IPS DF 4.7 (cell line): ENCODE data around the gene SAMD4A.

Experiments used
- DNase-seq: peaks from one replicate; pipeline ENCODE4 v3.0.0-alpha.2; 2013; ENCODE audit warnings: low spot score; ENCODE audit errors: extremely low read depth

Gene SAMD4A

DNA sequence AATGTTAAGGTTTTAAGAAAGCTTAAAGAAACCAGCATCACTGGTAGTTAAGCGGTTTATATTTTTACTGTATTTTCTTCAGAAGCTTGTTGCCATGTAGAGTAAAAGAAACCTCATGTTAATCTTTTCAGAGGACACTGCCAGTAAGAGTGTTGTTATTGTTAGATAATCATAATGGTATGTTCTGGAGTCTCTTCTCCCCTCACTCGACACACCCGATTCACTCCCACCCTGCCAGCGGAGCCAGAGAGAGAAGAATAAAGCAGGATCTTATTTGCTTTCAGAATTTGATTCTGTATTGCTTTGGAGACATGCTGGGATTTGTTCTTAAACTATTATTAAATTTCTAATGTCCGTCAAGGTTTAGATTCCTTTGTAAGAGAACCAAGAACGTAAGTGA, 113.7 kb downstream of the SAMD4A start:
- no peak for DNase-seq

- no peak for DNase-seq
These were observed 114.9 kb downstream of the SAMD4A start for GRCh38 chr14:54681811-54682261.

- DNase-seq, result no peak
These were observed 115.7 kb downstream of the SAMD4A start for GRCh38 chr14:54682578-54682977.

DNA sequence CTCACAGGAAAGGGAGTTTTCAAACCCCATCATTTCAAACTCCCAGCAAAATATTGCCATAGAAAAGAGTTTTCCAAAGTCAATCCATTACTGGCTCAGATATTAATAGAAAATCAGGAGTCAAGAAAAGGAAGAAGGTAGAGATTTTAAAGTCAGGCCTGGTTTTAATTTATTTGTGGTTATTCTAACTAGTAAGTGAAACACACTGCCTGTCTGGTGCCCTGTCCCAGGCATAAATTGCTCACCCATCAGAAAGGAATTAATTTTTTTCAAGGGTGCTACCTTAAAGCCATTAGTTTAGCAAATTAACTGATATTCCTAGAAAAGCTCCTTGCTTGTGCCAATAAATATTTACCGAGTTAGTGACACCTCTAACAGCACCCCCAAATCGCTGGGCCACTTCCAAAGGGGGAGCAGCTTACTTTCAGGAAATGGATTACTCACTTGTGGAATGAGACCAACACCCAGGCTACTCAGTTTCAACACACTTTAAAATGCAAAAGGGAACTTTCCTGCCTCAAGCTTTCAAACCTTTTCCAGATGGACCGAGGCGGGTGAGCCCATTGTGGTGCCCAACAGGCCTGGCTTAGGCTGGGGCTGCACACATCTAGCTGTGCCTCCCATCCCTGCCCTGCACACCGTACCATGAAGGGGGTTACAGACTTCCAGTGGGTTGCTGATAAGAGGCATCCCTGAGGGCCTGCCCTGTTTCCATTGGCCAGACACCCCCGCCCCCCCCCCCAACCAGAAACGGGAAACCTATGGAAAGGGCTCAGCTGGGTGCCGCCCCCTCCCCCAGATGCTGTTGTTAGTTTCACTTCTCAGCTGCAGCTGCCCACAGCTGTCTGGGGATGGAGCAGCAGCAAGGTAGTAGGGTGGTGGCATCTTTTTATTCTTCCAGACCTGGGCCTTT, 117.2 kb downstream of the SAMD4A start:
- DNase-seq, result no peak

DNA sequence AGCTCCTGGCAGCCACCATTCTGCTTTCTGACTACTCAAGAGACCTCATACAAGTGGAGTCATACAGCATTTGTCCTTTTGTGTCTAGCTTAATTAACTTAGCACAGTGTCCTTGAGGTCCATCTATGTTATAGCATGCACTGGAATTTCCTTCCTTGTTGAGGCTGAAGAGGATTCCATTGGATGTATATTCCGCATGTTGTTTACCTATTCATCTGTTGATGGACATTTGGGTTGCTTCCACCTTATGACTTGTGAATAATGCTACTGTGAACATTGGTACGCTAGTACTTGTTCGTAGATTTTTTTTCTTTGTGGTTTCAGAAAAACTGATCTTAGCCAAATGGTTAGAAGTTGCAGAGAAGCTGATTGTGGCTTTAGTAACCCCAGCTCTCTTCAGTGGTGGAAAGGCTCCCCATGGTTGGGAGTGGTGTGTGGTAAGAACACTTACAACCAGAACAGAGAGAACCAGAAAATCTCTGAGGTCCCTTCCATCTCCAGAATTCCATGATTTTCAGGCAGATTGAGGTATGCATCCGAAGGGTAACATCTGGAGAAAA, 118.4 kb downstream of the SAMD4A start:
- DNase-seq, result no peak

GRCh38 chr14:54686219-54686870, 119.4 kb downstream of the SAMD4A start:
- DNase-seq, result no peak

GRCh38 chr14:54686871-54687749, 120.2 kb downstream of the SAMD4A start:
- DNase-seq, result no peak

- no peak for DNase-seq
These were observed 120.8 kb downstream of the SAMD4A start for GRCh38 chr14:54687750-54688119.

GRCh38 chr14:54688229-54688628, 121.3 kb downstream of the SAMD4A start:
- DNase-seq, result no peak

GRCh38 chr14:54689928-54690327, 123.0 kb downstream of the SAMD4A start:
- DNase-seq, result no peak

- DNase-seq, result no peak
These were observed 124.0 kb downstream of the SAMD4A start for GRCh38 chr14:54690887-54691286.

DNA sequence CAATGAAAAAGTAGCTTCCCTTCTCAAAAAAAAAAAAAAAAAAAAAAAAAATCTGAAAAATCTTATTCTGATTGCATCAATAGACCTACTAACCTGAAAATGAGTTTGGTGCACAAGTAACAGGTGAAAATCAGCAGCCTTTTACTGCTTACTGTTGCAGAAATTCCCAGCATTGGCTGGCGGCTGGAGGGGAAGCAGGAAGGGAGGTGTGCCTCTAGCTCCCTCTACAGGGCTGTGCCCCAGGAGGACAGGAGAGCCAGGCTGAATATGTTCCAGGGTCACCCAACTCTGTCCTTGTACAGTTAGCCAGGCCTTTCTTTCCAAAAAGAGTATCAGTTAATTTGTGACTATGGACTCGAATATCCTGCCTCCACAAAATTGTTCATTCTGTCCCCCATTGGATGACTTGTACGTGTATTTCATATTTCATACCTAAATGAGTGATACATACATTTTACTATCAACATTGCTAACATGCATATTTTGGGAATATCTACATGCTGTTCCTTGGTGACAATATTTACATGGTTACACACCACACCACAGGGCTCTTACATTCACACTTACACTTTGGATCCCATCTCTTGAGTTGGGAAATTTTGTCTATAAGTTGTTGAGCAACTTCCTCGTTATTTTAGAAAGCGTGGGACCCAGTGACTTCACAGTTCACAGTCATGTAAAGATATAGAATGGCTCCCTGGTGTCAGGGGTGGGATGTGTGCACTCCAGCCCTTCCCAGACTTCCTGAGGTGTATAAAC, 124.8 kb downstream of the SAMD4A start:
- peak; percentile 71 for DNase-seq

DNA sequence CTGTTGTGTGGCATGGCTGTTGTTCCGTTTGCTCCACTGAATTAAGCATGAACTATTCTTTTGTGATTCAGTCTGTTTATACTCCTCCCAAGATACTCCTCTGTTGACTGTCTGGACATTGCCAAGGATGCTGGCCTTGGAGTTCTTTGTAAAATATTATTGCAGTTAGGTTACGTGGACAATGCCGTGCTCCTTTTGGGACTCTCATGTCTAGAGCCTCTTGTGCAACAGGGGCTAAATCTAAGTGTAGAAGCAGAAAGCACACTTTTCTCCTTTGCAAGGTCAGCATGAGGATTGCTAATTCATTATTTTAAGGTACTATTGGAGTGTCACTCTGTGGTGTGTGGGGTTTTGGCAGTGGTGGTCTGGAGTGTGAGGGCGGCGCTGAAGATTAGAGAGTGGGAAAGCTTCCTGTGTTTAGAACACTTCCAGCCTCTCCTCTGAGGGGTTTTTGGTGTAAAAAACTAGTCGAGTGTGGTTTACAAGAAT, 125.4 kb downstream of the SAMD4A start:
- DNase-seq, result no peak

DNA sequence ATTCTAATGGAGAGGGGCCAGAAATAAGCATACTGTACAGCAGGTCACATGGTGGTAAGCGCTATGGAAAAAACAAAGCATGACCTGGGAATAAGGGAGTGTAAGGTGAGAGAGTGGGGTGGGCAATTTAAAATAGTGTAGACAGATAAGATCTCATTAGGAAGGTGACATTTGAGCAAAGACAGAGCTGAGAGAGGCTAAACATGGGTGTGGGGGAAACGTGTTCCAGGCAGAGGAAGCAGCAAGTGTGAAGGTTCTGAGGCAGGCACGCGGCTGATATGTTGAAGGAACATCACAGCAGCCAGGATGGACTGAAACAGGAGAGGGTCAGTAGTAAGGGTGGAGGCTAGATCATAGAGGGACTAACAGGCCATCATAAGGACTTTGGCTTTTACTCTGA, 126.8 kb downstream of the SAMD4A start:
- DNase-seq, result no peak

GRCh38 chr14:54695196-54695595, 128.3 kb downstream of the SAMD4A start:
- DNase-seq, result no peak

DNA sequence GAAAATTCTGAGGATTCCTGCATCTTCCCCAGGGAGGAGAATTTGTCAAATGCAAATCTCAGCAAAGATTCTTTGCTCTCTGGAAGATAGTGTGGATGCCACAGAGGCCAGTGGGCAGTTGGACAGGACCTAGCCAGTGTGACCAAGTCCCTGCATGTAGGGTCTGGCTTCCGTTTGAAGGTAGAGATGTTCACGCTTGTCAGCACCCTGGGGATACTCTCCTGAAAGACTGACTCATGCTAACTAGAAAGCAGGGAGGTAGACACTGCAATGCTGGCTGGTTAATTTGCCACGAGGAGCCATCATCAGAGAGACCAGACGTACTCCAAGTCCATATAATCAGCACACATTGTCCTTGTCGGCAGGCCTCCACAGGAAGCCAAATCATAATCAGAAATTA, 130.1 kb downstream of the SAMD4A start:
- DNase-seq, result no peak

- no peak for DNase-seq
These were observed 130.9 kb downstream of the SAMD4A start for GRCh38 chr14:54697803-54698202.

- no peak for DNase-seq
These were observed 131.6 kb downstream of the SAMD4A start for GRCh38 chr14:54698501-54698900.

DNA sequence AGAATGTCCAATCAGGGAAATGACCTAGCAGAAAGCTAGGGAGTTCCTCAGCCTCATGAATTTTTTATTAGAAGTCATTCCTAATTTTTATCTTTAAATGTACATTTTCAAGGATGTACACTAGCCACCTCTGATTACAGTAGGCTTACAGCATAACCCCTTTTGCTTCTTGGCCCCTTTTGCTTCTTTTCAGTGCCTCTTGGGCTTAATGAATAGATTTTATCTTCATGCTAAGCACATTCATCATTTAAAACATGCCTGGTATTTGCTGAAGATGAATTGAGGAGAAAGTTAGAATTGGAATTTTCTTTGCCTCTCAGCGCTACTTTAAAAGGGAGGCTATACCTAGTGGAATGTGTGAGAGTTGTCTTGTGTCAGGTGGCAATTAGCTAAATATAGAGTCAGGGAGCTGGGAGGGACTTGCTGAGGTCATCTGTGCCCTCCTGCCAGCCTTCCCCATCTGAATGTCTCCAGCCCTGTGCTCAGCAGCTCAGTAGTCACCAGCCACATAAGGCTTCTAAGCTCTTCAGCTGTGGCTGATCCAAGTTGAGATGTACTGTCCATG, 132.1 kb downstream of the SAMD4A start:
- no peak for DNase-seq

GRCh38 chr14:54699735-54700134, 132.8 kb downstream of the SAMD4A start:
- no peak for DNase-seq
